ENCODE results near the gene UVSSA. TPM values are rescaled to one million over a fixed set of nuclear protein-coding genes. Genes with fewer than 3 reads are reported as not detected.
A peak's percentile ranks its signal among the peaks of the same experiment; 100 is the strongest.

The UVSSA gene
- total and polyA plus RNA-seq, 7 experiments from 2014 or later = 3.2 to 44.1 (median 39.3) TPM

DNA sequence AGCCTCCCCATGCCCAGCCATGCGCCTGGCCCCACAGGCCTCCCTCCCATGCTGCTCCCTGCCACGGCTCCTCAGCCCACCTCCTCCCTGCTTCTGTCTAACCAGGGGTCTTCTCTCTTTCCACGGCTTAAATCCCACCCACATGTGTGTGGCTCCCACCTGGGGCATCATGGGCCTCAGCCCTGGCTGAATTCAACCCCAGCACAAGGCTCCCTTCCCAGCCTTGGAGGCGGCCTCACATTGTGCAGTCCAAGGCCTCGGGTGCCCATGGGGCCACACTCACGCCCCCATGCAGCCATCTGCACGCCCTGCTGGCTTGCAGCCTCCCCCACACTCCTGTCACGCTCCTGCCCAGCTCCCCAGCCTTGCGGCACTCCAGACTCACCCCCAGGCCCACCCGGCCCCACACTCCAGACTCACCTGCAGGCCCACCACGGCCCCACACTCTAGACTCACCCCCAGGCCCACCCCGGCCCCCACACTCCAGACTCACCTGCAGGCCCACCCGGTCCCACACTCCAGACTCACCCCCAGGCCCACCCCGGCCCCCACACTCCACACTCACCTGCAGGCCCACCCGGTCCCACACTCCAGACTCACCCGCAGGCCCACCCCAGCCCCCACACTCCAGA lies 30.4 kb upstream of the UVSSA start:
- intact Hi-C loops (cut with micrococcal nuclease) = no loop called here
- Mint-ChIP-seq H3K27ac (peak overlapping the region in 5 of 9 donors; percentile 21 to 81 (median 36)), H3K9me3 (no peaks in the 10 kb centered on the region), H3K27me3 (no peaks in the 10 kb centered on the region), H3K4me1 (peaks cover 14 to 31% (median 24%) of the 10 kb centered on the region in 7 donors), H3K4me3 (peak overlapping the region in 1 of 10 donors; percentile 69), H3K36me3 (peaks cover 5 to 50% (median 17%) of the 10 kb centered on the region in 5 donors)
- Histone ChIP-seq H3K27ac (ENCODE audit: low read depth, low read length) (peak overlapping the region; percentile 55), H3K9me3 (ENCODE audit: control insufficient read depth in 2 of 3, low read length in 3 of 3) (no peaks in the 10 kb centered on the region), H3K4me3 (ENCODE audit: low read length) (no peak overlapping the region), H3K27me3 (ENCODE audit: control insufficient read depth in 2 of 2, insufficient read depth in 2 of 2, low read length in 2 of 2) (no peaks in the 10 kb centered on the region), H3K4me1 (ENCODE audit: control insufficient read depth in 2 of 2, insufficient read depth in 2 of 2, low read length in 2 of 2) (peaks cover 0 to 11% of the 10 kb centered on the region in 2 donors), H3K36me3 (ENCODE audit: control insufficient read depth in 2 of 3, insufficient read depth in 3 of 3, low read length in 3 of 3) (peaks cover 0 to 79% (median 13%) of the 10 kb centered on the region in 3 experiments)
- no peak for ATAC-seq
- ChIA-PET CTCF (no interaction called here), POLR2A (no interaction called here)
- DNase-seq = no peak

DNA sequence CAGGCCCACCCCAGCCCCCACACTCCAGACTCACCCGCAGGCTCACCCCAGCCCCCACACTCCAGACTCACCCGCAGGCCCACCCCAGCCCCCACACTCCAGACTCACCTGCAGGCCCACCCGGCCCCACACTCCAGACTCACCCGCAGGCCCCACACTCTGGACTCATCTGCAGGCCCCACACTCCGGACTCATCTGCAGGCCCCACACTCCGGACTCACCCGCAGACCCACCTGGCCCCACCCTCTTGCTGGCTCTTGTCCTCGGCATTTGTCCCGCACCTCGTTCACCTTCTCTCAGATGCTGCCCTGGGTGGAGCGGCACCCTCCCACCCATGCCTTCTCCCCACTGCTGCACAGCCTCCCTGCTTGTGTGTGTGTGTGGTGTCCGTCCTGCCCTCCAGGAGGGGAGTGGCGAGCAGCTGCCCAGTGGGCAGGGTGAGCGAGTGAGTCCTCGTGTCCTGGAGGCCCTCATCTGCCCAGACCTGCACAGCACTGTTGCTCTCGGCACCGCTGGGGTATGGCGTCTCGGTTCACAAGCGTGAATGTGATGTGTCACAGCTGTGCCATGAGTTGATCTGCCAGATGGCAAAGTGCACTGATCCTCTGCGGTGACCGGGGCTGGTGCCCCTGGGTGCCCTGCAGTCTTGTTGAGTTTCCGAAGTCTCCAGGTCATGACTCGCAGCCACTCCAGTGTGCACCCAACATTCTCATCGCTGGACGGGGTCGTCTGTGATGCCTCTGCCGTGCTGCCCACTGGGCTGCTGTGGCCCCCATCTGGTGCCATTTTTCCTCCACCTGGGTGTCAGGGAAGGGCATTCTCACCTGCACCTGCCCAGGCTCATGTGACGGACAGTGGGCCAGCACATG lies 29.6 kb upstream of the UVSSA start:
- ChIA-PET CTCF (no interaction called here), POLR2A (no interaction called here)
- Mint-ChIP-seq H3K4me3 (no peak overlapping the region), H3K27me3 (no peaks in the 10 kb centered on the region), H3K4me1 (peaks cover 12 to 26% (median 20%) of the 10 kb centered on the region in 7 donors), H3K27ac (peak overlapping the region in 2 of 9 donors; percentile 60 to 62), H3K36me3 (peaks cover 5 to 57% (median 17%) of the 10 kb centered on the region in 5 donors), H3K9me3 (no peaks in the 10 kb centered on the region)
- H3K36me3 ChIP-seq (ENCODE audit: control insufficient read depth in 2 of 3, insufficient read depth in 3 of 3, low read length in 3 of 3) = peaks cover 0 to 79% (median 13%) of the 10 kb centered on the region in 3 experiments
- no peak overlapping the region for H3K27ac ChIP-seq (ENCODE audit: low read depth, low read length)
- intact Hi-C loops (cut with micrococcal nuclease) = loop anchor here in 1 of 2 donors (1.0 kb wide), 1 partner anchor 34 kb away; no protein-coding TSS in a partner anchor
- no peaks in the 10 kb centered on the region for H3K27me3 ChIP-seq (ENCODE audit: control insufficient read depth in 2 of 2, insufficient read depth in 2 of 2, low read length in 2 of 2)
- H3K4me3 ChIP-seq (ENCODE audit: low read length) = no peak overlapping the region
- no peaks in the 10 kb centered on the region for H3K9me3 ChIP-seq (ENCODE audit: control insufficient read depth in 2 of 3, low read length in 3 of 3)
- ATAC-seq (no peak), DNase-seq (no peak)
- peaks cover 0 to 7% of the 10 kb centered on the region in 2 donors for H3K4me1 ChIP-seq (ENCODE audit: control insufficient read depth in 2 of 2, insufficient read depth in 2 of 2, low read length in 2 of 2)

DNA sequence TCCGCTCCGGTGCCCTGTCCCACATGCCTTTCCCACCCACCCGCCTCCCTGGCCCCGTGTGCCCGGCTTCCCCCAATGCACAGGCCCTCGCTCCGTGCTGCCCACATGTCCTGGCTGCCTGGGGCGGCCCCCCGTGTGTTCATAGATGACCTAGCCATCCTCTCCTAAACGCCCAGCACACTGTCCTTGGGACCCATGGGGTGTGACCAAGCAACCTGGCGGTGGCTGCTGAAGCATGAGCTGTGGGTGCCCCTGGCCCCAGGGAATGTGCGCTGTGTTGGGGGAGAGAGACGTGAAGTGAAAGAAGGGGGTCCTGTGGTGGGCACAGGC lies 29.0 kb upstream of the UVSSA start:
- peaks cover 5 to 54% (median 14%) of the 10 kb centered on the region in 5 donors for H3K36me3 Mint-ChIP-seq
- no peaks in the 10 kb centered on the region for H3K9me3 ChIP-seq (ENCODE audit: control insufficient read depth in 2 of 3, low read length in 3 of 3)
- intact Hi-C loops (cut with micrococcal nuclease) = loop anchor here in 1 of 2 donors (1.0 kb wide), 1 partner anchor 33 kb away; no protein-coding TSS in a partner anchor
- H3K36me3 ChIP-seq (ENCODE audit: control insufficient read depth in 2 of 3, insufficient read depth in 3 of 3, low read length in 3 of 3) = peaks cover 0 to 77% (median 9%) of the 10 kb centered on the region in 3 experiments
- POLR2A ChIA-PET = interaction anchor here (1.2 kb wide), 1 partner anchor 28 kb away, joined by 3 read pairs; no protein-coding TSS in a partner anchor
- H3K9me3 Mint-ChIP-seq = no peaks in the 10 kb centered on the region
- H3K4me3 Mint-ChIP-seq = no peak overlapping the region
- no peak for DNase-seq
- no peak overlapping the region for H3K4me3 ChIP-seq (ENCODE audit: low read length)
- H3K27ac Mint-ChIP-seq = peak overlapping the region in 2 of 9 donors; percentile 16 to 65
- no peaks in the 10 kb centered on the region for H3K27me3 ChIP-seq (ENCODE audit: control insufficient read depth in 2 of 2, insufficient read depth in 2 of 2, low read length in 2 of 2)
- H3K27me3 Mint-ChIP-seq = no peaks in the 10 kb centered on the region
- H3K4me1 Mint-ChIP-seq = peaks cover 8 to 26% (median 18%) of the 10 kb centered on the region in 7 donors
- ATAC-seq = no peak
- H3K4me1 ChIP-seq (ENCODE audit: control insufficient read depth in 2 of 2, insufficient read depth in 2 of 2, low read length in 2 of 2) = peaks cover 0 to 7% of the 10 kb centered on the region in 2 donors
- CTCF ChIA-PET = no interaction called here
- no peak overlapping the region for H3K27ac ChIP-seq (ENCODE audit: low read depth, low read length)

DNA sequence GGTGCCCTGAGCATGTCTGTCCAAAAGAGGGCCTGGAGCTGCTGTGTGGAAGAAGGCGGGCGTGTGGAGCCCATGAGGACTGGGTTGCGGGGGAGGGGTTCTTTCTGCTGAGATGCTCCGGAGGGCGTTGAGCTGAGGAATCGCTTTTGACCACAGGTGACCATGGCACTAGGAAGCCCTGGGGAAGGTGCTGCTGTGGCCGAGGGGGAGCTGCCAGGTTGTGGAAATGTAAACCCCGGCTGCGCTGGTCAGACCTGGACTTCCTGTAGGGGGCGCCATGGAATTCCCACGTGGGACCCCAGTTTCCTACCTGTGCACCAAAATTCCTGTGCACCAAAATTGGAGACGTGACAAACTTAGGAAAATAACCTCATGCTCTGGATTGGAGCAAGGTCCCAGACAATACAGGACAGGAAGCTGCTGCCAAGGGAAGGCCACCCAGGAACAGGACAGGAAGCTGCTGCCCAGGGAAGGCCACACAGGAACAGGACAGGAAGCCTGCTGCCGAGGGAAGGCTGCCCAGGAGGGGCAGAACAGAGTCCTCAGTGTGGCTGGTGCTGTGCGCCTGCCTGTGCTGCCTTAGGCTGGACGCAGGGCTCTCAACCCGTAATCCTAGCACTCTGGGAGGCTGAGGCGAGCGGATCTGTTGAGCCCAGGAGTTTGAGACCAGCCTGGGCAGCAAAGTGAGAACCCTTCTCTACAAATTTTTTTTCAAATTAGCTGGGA lies 28.4 kb upstream of the UVSSA start:
- Histone ChIP-seq H3K9me3 (ENCODE audit: control insufficient read depth in 2 of 3, low read length in 3 of 3) (no peaks in the 10 kb centered on the region), H3K27ac (ENCODE audit: low read depth, low read length) (no peak overlapping the region), H3K36me3 (ENCODE audit: control insufficient read depth in 2 of 3, insufficient read depth in 3 of 3, low read length in 3 of 3) (peaks cover 5 to 78% (median 10%) of the 10 kb centered on the region in 3 experiments), H3K27me3 (ENCODE audit: control insufficient read depth in 2 of 2, insufficient read depth in 2 of 2, low read length in 2 of 2) (no peaks in the 10 kb centered on the region), H3K4me3 (ENCODE audit: low read length) (no peak overlapping the region), H3K4me1 (ENCODE audit: control insufficient read depth in 2 of 2, insufficient read depth in 2 of 2, low read length in 2 of 2) (peaks cover 0 to 7% of the 10 kb centered on the region in 2 donors)
- peak in 1 of 9 donors; percentile 15 for DNase-seq
- ChIA-PET POLR2A (interaction anchor here (0.6 to 1.3 kb wide), 3 partner anchors 9 to 28 kb away, joined by 3 to 4 read pairs (median 3); no protein-coding TSS in a partner anchor), CTCF (interaction anchor here (0.7 kb wide), 1 partner anchor 12 kb away, joined by 5 read pairs; no protein-coding TSS in a partner anchor)
- Mint-ChIP-seq H3K4me3 (no peak overlapping the region), H3K27me3 (no peaks in the 10 kb centered on the region), H3K27ac (peak overlapping the region in 1 of 9 donors; percentile 65), H3K9me3 (no peaks in the 10 kb centered on the region), H3K4me1 (peaks cover 8 to 26% (median 16%) of the 10 kb centered on the region in 7 donors), H3K36me3 (peaks cover 5 to 47% (median 14%) of the 10 kb centered on the region in 5 donors)
- no peak for ATAC-seq
- intact Hi-C loops (cut with micrococcal nuclease) = loop anchor here in 1 of 2 donors (1.0 kb wide), 1 partner anchor 33 kb away; no protein-coding TSS in a partner anchor

DNA sequence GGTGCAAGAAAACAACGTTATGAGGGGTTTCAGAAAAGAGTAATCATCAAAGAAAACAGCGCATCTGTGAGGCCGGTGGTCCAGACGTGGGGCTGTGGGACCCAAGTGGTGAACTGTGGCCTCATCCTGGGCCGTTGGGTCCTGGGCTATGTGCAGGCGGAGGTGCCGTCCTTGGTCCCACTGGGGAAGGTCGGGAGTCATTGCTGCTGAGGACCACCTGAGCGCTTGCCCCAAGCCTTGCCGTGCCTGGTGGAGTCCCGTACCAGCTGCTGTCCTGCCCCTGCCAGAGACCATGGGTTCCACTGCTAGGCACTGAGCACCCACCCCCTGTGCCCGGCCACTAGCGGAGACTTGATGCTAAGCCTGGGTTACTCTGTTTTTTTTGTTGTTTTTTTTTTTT lies 25.5 kb upstream of the UVSSA start:
- H3K9me3 ChIP-seq (ENCODE audit: control insufficient read depth in 2 of 3, low read length in 3 of 3) = no peaks in the 10 kb centered on the region
- peaks cover 8 to 83% (median 23%) of the 10 kb centered on the region in 3 experiments for H3K36me3 ChIP-seq (ENCODE audit: control insufficient read depth in 2 of 3, insufficient read depth in 3 of 3, low read length in 3 of 3)
- Mint-ChIP-seq H3K27ac (peak overlapping the region in 1 of 9 donors; percentile 43), H3K36me3 (peaks cover 0 to 38% (median 10%) of the 10 kb centered on the region in 5 donors), H3K9me3 (no peaks in the 10 kb centered on the region), H3K27me3 (no peaks in the 10 kb centered on the region), H3K4me3 (no peak overlapping the region), H3K4me1 (peaks cover 0 to 11% (median 6%) of the 10 kb centered on the region in 7 donors)
- no peak overlapping the region for H3K27ac ChIP-seq (ENCODE audit: low read depth, low read length)
- H3K4me1 ChIP-seq (ENCODE audit: control insufficient read depth in 2 of 2, insufficient read depth in 2 of 2, low read length in 2 of 2) = peaks cover 0 to under 1% of the 10 kb centered on the region in 2 donors
- DNase-seq = no peak
- no peak overlapping the region for H3K4me3 ChIP-seq (ENCODE audit: low read length)
- ChIA-PET CTCF (no interaction called here), POLR2A (no interaction called here)
- intact Hi-C loops (cut with micrococcal nuclease) = no loop called here
- ATAC-seq = no peak
- H3K27me3 ChIP-seq (ENCODE audit: control insufficient read depth in 2 of 2, insufficient read depth in 2 of 2, low read length in 2 of 2) = no peaks in the 10 kb centered on the region
